WTC11 (cell line): Measurements from ENCODE around the gene CTLA4. TPM values are rescaled to one million over a fixed set of nuclear protein-coding genes. Genes with fewer than 3 reads are reported as not detected.

ENCODE experiments used
- ATAC-seq: fragments of 200-7000 bp; cut with Tn5 transposase; 2 replicates; pipeline ENCODE4 v1.10.0; 2021; ENCODE audit warnings: mild to moderate bottlenecking, moderate library complexity
- CTCF ChIA-PET: fragments of 300-600 bp; sonication (Branson Sonifier 250); formaldehyde crosslinking; loops from one replicate; lab custom pipeline; 2021; ENCODE audit warnings: antibody characterized with exemption; lab: Charles Lee
- POLR2A ChIA-PET: fragments of 350-600 bp; sonication (Branson Sonifier 250); formaldehyde crosslinking; loops from one replicate; lab custom pipeline; 2021; ENCODE audit warnings: antibody characterized with exemption; lab: Charles Lee
- DNase-seq: peaks from one replicate; pipeline ENCODE4 v3.0.0; 2021; ENCODE audit warnings: low spot score
- H3K27ac Mint-ChIP-seq: 2 replicates; pipeline ENCODE4 v1.8.0; 2021; ENCODE audit warnings: mixed read lengths
- H3K27me3 Mint-ChIP-seq: 2 replicates; pipeline ENCODE4 v1.8.0; 2021; ENCODE audit warnings: low read depth, mild to moderate bottlenecking, moderate library complexity, mixed read lengths
- H3K36me3 Mint-ChIP-seq: 2 replicates; pipeline ENCODE4 v1.8.0; 2021; ENCODE audit warnings: mixed read lengths
- H3K4me1 Mint-ChIP-seq: 2 replicates; pipeline ENCODE4 v1.8.0; 2022; ENCODE audit warnings: mixed read lengths
- H3K4me3 Mint-ChIP-seq: 2 replicates; pipeline ENCODE4 v1.8.0; 2021; ENCODE audit warnings: mild to moderate bottlenecking, moderate library complexity, mixed read lengths
- H3K9me3 Mint-ChIP-seq: 2 replicates; pipeline ENCODE4 v1.8.0; 2021; ENCODE audit warnings: mixed read lengths
- FOXK1 ChIP-seq: sonication (generic); formaldehyde crosslinking; IDR thresholded peaks from 2 replicates; pipeline ENCODE4 v1.8.0; 2022; ENCODE audit warnings: mild to moderate bottlenecking, moderate library complexity, missing genetic modification reagents
- JAZF1 ChIP-seq: fragments of 250-450 bp; sonication (Bioruptor Pico); IDR thresholded peaks from 2 replicates; pipeline ENCODE4 v1.9.0; 2021; ENCODE audit warnings: moderate library complexity, mild to moderate bottlenecking, inconsistent platforms
- SMAD4 ChIP-seq: sonication (generic); formaldehyde crosslinking; IDR thresholded peaks from 2 replicates; pipeline ENCODE4 v1.8.0; 2022; ENCODE audit warnings: mild to moderate bottlenecking, missing genetic modification reagents
- TEAD1 ChIP-seq: sonication (generic); formaldehyde crosslinking; IDR thresholded peaks from 2 replicates; pipeline ENCODE4 v1.8.0; 2022; ENCODE audit warnings: mild to moderate bottlenecking, missing genetic modification reagents
- ZNF416 ChIP-seq: fragments of 250-450 bp; sonication (Bioruptor Pico); IDR thresholded peaks from 2 replicates; pipeline ENCODE4 v1.9.0; 2021; ENCODE audit warnings: mild to moderate bottlenecking, inconsistent platforms
- total RNA-seq: library from RNA; stranded (reverse); gene quantifications from 3 replicates; pipeline ENCODE4 v1.2.3, GENCODE V29; 2021
- TF ChIP-seq, protein P1 (sequence below): sonication (generic); formaldehyde crosslinking; IDR thresholded peaks from 2 replicates; pipeline ENCODE4 v1.8.1; 2023; ENCODE audit warnings: mild to moderate bottlenecking, missing genetic modification reagents
- TF ChIP-seq, protein P2 (sequence below): fragments of 250-450 bp; sonication (Bioruptor Pico); IDR thresholded peaks from 2 replicates; pipeline ENCODE4 v1.9.0; 2021; ENCODE audit warnings: moderate library complexity, mild to moderate bottlenecking, inconsistent platforms, borderline replicate concordance
- TF ChIP-seq, protein P3 (sequence below): fragments of 250-450 bp; sonication (Bioruptor Pico); conservative IDR thresholded peaks from 2 replicates; pipeline ENCODE4 v1.9.0; 2021; ENCODE audit warnings: mild to moderate bottlenecking
- TF ChIP-seq, protein P4 (sequence below): sonication (generic); formaldehyde crosslinking; IDR thresholded peaks from 2 replicates; pipeline ENCODE4 v1.8.0; 2023; ENCODE audit warnings: missing genetic modification reagents
- TF ChIP-seq, protein P5 (sequence below): sonication (generic); formaldehyde crosslinking; IDR thresholded peaks from 2 replicates; pipeline ENCODE4 v1.8.0; 2023; ENCODE audit warnings: missing genetic modification reagents, mild to moderate bottlenecking, borderline replicate concordance
- TF ChIP-seq, protein P6 (sequence below): sonication (generic); formaldehyde crosslinking; IDR thresholded peaks from 2 replicates; pipeline ENCODE4 v1.8.1; 2023; ENCODE audit warnings: mild to moderate bottlenecking, moderate library complexity, missing genetic modification reagents
- TF ChIP-seq, protein P7 (sequence below): fragments of 250-450 bp; sonication (Bioruptor Pico); IDR thresholded peaks from 2 replicates; pipeline ENCODE4 v1.9.0; 2021; ENCODE audit warnings: mild to moderate bottlenecking, borderline replicate concordance

Gene CTLA4
- total RNA-seq, 1 experiment from 2014 or later = 0.31 TPM

DNA sequence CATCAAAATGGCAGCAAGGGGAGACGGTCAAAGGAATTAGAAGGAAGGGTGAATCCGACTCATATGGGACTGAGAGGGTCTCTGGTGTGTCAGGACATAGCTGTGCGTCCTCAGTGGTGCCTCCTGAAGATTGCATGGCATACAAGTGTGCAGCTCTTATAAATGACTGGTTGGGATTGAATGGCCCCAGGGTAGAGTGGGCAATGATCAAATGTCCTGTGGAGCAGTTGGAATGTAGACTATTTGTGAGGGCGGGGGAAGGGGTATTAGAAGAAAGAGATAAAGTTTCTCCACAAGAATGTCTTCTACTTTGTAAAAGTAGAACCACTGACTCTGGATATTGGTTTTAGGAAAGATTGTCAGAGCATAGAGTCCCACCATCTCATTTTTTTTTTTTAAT, 24.6 kb downstream of the CTLA4 start (continued):
- TF ChIP-seq, protein P1, sequence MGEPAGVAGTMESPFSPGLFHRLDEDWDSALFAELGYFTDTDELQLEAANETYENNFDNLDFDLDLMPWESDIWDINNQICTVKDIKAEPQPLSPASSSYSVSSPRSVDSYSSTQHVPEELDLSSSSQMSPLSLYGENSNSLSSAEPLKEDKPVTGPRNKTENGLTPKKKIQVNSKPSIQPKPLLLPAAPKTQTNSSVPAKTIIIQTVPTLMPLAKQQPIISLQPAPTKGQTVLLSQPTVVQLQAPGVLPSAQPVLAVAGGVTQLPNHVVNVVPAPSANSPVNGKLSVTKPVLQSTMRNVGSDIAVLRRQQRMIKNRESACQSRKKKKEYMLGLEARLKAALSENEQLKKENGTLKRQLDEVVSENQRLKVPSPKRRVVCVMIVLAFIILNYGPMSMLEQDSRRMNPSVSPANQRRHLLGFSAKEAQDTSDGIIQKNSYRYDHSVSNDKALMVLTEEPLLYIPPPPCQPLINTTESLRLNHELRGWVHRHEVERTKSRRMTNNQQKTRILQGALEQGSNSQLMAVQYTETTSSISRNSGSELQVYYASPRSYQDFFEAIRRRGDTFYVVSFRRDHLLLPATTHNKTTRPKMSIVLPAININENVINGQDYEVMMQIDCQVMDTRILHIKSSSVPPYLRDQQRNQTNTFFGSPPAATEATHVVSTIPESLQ (CRISPR knock-in tag) = no peak
- TF ChIP-seq, protein P2, sequence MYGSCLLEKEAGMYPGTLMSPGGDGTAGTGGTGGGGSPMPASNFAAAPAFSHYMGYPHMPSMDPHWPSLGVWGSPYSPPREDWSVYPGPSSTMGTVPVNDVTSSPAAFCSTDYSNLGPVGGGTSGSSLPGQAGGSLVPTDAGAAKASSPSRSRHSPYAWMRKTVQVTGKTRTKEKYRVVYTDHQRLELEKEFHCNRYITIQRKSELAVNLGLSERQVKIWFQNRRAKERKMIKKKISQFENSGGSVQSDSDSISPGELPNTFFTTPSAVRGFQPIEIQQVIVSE (CRISPR knock-in tag) = no peak
- TF ChIP-seq JAZF1 (CRISPR knock-in tag) = no peak
- TF ChIP-seq, protein P3, sequence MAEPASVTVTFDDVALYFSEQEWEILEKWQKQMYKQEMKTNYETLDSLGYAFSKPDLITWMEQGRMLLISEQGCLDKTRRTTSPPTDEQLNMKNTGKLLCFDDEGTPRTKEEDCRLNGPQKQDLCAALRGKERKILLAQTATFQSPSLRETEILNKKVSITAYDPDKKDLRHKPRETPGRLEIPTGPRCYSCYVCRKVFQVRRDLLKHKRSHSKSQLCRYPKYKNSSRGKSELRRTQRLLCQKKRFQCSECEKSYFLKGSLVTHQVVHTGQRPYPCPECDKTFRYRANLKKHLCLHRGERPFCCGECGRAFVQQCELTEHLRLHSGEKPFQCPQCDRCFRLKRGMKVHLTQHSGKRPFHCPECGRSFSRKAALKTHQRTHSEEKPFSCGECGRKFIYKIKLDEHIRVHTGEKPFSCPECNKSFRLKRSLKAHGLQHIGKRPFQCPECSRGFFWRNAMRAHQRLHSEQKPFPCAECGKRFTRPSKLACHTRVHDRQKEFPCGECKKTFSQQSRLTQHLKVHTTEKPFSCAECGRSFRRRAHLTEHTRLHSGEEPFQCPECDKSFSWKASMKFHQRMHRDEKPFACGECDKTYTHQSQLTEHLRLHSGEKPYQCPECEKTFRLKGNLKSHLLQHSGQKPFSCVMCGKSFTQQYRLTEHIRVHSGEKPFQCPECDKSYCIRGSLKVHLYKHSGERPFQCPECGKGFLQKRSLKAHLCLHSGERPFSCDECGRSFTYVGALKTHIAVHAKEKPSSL (CRISPR knock-in tag) = no peak
- no peak for TF ChIP-seq ZNF416 (CRISPR knock-in tag)
- no peak for TF ChIP-seq SMAD4 (CRISPR knock-in tag)

DNA sequence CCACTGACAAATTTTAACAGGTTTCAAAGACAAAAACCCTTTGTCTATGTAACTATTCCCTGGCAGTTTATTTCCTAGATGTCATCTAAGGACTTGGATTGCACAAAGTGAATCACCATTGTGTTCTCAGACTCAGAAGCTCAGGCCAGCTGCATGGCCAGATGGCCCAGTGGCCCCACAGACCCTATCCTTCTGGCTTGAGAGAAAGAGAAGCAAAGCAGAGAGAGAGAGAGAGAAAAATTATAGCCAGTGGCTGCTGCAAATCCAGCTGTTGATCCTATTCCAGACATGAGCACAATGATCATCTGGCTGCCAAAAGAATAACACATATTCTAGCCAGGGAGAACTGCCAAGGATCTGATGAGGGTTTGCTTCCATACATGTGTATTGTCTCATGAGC, 25.8 kb downstream of the CTLA4 start:
- ATAC-seq = no peak
- peaks cover 7% of the 10 kb centered on the region for H3K4me1 Mint-ChIP-seq
- TF ChIP-seq TEAD1 (no peak), FOXK1 (CRISPR knock-in tag) (no peak)
- TF ChIP-seq, protein P4, sequence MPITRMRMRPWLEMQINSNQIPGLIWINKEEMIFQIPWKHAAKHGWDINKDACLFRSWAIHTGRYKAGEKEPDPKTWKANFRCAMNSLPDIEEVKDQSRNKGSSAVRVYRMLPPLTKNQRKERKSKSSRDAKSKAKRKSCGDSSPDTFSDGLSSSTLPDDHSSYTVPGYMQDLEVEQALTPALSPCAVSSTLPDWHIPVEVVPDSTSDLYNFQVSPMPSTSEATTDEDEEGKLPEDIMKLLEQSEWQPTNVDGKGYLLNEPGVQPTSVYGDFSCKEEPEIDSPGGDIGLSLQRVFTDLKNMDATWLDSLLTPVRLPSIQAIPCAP (CRISPR knock-in tag) = no peak
- TF ChIP-seq, protein P5, sequence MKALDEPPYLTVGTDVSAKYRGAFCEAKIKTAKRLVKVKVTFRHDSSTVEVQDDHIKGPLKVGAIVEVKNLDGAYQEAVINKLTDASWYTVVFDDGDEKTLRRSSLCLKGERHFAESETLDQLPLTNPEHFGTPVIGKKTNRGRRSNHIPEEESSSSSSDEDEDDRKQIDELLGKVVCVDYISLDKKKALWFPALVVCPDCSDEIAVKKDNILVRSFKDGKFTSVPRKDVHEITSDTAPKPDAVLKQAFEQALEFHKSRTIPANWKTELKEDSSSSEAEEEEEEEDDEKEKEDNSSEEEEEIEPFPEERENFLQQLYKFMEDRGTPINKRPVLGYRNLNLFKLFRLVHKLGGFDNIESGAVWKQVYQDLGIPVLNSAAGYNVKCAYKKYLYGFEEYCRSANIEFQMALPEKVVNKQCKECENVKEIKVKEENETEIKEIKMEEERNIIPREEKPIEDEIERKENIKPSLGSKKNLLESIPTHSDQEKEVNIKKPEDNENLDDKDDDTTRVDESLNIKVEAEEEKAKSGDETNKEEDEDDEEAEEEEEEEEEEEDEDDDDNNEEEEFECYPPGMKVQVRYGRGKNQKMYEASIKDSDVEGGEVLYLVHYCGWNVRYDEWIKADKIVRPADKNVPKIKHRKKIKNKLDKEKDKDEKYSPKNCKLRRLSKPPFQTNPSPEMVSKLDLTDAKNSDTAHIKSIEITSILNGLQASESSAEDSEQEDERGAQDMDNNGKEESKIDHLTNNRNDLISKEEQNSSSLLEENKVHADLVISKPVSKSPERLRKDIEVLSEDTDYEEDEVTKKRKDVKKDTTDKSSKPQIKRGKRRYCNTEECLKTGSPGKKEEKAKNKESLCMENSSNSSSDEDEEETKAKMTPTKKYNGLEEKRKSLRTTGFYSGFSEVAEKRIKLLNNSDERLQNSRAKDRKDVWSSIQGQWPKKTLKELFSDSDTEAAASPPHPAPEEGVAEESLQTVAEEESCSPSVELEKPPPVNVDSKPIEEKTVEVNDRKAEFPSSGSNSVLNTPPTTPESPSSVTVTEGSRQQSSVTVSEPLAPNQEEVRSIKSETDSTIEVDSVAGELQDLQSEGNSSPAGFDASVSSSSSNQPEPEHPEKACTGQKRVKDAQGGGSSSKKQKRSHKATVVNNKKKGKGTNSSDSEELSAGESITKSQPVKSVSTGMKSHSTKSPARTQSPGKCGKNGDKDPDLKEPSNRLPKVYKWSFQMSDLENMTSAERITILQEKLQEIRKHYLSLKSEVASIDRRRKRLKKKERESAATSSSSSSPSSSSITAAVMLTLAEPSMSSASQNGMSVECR (CRISPR knock-in tag) = no peak
- TF ChIP-seq, protein P6, sequence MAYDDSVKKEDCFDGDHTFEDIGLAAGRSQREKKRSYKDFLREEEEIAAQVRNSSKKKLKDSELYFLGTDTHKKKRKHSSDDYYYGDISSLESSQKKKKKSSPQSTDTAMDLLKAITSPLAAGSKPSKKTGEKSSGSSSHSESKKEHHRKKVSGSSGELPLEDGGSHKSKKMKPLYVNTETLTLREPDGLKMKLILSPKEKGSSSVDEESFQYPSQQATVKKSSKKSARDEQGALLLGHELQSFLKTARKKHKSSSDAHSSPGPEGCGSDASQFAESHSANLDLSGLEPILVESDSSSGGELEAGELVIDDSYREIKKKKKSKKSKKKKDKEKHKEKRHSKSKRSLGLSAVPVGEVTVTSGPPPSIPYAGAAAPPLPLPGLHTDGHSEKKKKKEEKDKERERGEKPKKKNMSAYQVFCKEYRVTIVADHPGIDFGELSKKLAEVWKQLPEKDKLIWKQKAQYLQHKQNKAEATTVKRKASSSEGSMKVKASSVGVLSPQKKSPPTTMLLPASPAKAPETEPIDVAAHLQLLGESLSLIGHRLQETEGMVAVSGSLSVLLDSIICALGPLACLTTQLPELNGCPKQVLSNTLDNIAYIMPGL (CRISPR knock-in tag) = no peak
- TF ChIP-seq, protein P7, sequence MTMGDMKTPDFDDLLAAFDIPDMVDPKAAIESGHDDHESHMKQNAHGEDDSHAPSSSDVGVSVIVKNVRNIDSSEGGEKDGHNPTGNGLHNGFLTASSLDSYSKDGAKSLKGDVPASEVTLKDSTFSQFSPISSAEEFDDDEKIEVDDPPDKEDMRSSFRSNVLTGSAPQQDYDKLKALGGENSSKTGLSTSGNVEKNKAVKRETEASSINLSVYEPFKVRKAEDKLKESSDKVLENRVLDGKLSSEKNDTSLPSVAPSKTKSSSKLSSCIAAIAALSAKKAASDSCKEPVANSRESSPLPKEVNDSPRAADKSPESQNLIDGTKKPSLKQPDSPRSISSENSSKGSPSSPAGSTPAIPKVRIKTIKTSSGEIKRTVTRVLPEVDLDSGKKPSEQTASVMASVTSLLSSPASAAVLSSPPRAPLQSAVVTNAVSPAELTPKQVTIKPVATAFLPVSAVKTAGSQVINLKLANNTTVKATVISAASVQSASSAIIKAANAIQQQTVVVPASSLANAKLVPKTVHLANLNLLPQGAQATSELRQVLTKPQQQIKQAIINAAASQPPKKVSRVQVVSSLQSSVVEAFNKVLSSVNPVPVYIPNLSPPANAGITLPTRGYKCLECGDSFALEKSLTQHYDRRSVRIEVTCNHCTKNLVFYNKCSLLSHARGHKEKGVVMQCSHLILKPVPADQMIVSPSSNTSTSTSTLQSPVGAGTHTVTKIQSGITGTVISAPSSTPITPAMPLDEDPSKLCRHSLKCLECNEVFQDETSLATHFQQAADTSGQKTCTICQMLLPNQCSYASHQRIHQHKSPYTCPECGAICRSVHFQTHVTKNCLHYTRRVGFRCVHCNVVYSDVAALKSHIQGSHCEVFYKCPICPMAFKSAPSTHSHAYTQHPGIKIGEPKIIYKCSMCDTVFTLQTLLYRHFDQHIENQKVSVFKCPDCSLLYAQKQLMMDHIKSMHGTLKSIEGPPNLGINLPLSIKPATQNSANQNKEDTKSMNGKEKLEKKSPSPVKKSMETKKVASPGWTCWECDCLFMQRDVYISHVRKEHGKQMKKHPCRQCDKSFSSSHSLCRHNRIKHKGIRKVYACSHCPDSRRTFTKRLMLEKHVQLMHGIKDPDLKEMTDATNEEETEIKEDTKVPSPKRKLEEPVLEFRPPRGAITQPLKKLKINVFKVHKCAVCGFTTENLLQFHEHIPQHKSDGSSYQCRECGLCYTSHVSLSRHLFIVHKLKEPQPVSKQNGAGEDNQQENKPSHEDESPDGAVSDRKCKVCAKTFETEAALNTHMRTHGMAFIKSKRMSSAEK (CRISPR knock-in tag) = no peak
- TF ChIP-seq, all 79 proteins: peak for 0
- no peak for DNase-seq
- ChIA-PET CTCF (no interaction called here), POLR2A (no interaction called here)
- no peak overlapping the region for H3K27ac Mint-ChIP-seq
- H3K9me3 Mint-ChIP-seq = peaks cover 15% of the 10 kb centered on the region
- no peaks in the 10 kb centered on the region for H3K36me3 Mint-ChIP-seq
- no peak overlapping the region for H3K4me3 Mint-ChIP-seq
- H3K27me3 Mint-ChIP-seq = no peaks in the 10 kb centered on the region; the same call in 1 of the 2 replicates
